GM23338 (cell line): ENCODE data around the gene TMEM61. TPM values are rescaled to one million over a fixed set of nuclear protein-coding genes. Genes with fewer than 3 reads are reported as not detected.

Experiments
- ATAC-seq: fragments of 200-7000 bp; cut with Tn5 transposase; 3 replicates; pipeline ENCODE4 v1.9.1; 2020
- DNase-seq: peaks from one replicate; pipeline ENCODE4 v3.0.0-alpha.2; 2015; ENCODE audit warnings: low spot score
- H2AFZ ChIP-seq: fragments of 200-600 bp; sonication (generic); 2 replicates; pipeline ENCODE4 v1.8.0; 2016; ENCODE audit warnings: antibody characterized with exemption, mild to moderate bottlenecking, moderate library complexity
- H3F3A ChIP-seq: fragments of 200-600 bp; sonication (generic); replicated peaks from 2 replicates; pipeline ENCODE4 v1.8.0; 2017; ENCODE audit warnings: antibody characterized with exemption, mixed run types, low read depth
- H3K27ac ChIP-seq: fragments of 200-600 bp; sonication (generic); 2 replicates; pipeline ENCODE4 v1.6.1; 2016; ENCODE audit warnings: low read depth
- H3K27me3 ChIP-seq: fragments of 200-600 bp; sonication (generic); 2 replicates; pipeline ENCODE4 v1.8.0; 2016; ENCODE audit warnings: mild to moderate bottlenecking, mixed run types, moderate library complexity; ENCODE audit not compliant: insufficient read depth
- H3K36me3 ChIP-seq: fragments of 200-600 bp; sonication (generic); 2 replicates; pipeline ENCODE4 v1.8.0; 2016; ENCODE audit warnings: mild to moderate bottlenecking; ENCODE audit not compliant: insufficient read depth
- H3K4me1 ChIP-seq: fragments of 200-600 bp; sonication (generic); 2 replicates; pipeline ENCODE4 v1.8.0; 2016; ENCODE audit warnings: mild to moderate bottlenecking, moderate library complexity; ENCODE audit not compliant: insufficient read depth
- H3K4me2 ChIP-seq: fragments of 200-600 bp; sonication (generic); 2 replicates; pipeline ENCODE4 v1.7.1; 2017; ENCODE audit warnings: mixed run types
- H3K4me3 ChIP-seq: fragments of 200-600 bp; sonication (generic); 2 replicates; pipeline ENCODE4 v1.6.1; 2016; ENCODE audit warnings: mixed run types
- H3K79me2 ChIP-seq: fragments of 200-600 bp; sonication (generic); replicated peaks from 2 replicates; pipeline ENCODE4 v1.8.0; 2017; ENCODE audit warnings: mild to moderate bottlenecking; ENCODE audit not compliant: insufficient read depth
- H3K9me2 ChIP-seq: fragments of 200-600 bp; sonication (generic); 2 replicates; pipeline ENCODE4 v1.8.0; 2017; ENCODE audit not compliant: insufficient read depth
- H4K20me1 ChIP-seq: fragments of 200-600 bp; sonication (generic); replicated peaks from 2 replicates; pipeline ENCODE4 v1.8.0; 2017; ENCODE audit warnings: mild to moderate bottlenecking; ENCODE audit not compliant: insufficient read depth
- H3K27ac Mint-ChIP-seq: 2 replicates; pipeline ENCODE4 v1.8.0; 2020; ENCODE audit warnings: inconsistent platforms, mild to moderate bottlenecking, moderate library complexity, mixed read lengths
- H3K27me3 Mint-ChIP-seq: 3 replicates; pipeline ENCODE4 v1.8.0; 2022; ENCODE audit warnings: low read depth, mild to moderate bottlenecking, moderate library complexity, mixed read lengths, inconsistent platforms; ENCODE audit not compliant: insufficient read depth, poor library complexity
- H3K36me3 Mint-ChIP-seq: 3 replicates; pipeline ENCODE4 v1.8.0; 2021; ENCODE audit warnings: low read depth, mild to moderate bottlenecking, inconsistent platforms, moderate library complexity, mixed read lengths
- H3K4me1 Mint-ChIP-seq: 3 replicates; pipeline ENCODE4 v1.8.0; 2020; ENCODE audit warnings: mild to moderate bottlenecking, inconsistent platforms, mixed read lengths
- H3K4me3 Mint-ChIP-seq: 3 replicates; pipeline ENCODE4 v1.8.0; 2021; ENCODE audit warnings: moderate library complexity, mild to moderate bottlenecking, inconsistent platforms, mixed read lengths
- H3K9me3 Mint-ChIP-seq: 3 replicates; pipeline ENCODE4 v1.8.0; 2020; ENCODE audit warnings: moderate library complexity, mild to moderate bottlenecking, inconsistent platforms, mixed read lengths
- CREB1 ChIP-seq: fragments of 250-450 bp; sonication (Bioruptor Pico); IDR thresholded peaks from 2 replicates; pipeline ENCODE4 v1.5.0; 2020; ENCODE audit warnings: low read depth, mild to moderate bottlenecking, moderate library complexity
- EZH2phosphoT487 ChIP-seq: fragments of 200-600 bp; sonication (generic); IDR thresholded peaks from one replicate; pipeline ENCODE4 v1.8.1; 2018; ENCODE audit warnings: antibody characterized with exemption; ENCODE audit not compliant: unreplicated experiment
- JUNB ChIP-seq: IDR thresholded peaks from one replicate; pipeline ENCODE4 v1.6.1; 2016; ENCODE audit warnings: antibody characterized with exemption; ENCODE audit not compliant: unreplicated experiment
- NANOG ChIP-seq: IDR thresholded peaks from 2 replicates; pipeline ENCODE4 v1.6.1; 2016; ENCODE audit warnings: antibody characterized with exemption, borderline replicate concordance
- POLR2AphosphoS5 ChIP-seq: IDR thresholded peaks from 2 replicates; pipeline ENCODE4 v1.6.1; 2016; ENCODE audit warnings: antibody characterized with exemption, low read depth
- REST ChIP-seq: IDR thresholded peaks from one replicate; pipeline ENCODE4 v1.6.1; 2018; ENCODE audit warnings: antibody characterized with exemption; ENCODE audit not compliant: unreplicated experiment
- STAT1 ChIP-seq: IDR thresholded peaks from one replicate; pipeline ENCODE4 v1.6.1; 2016; ENCODE audit warnings: antibody characterized with exemption; ENCODE audit not compliant: unreplicated experiment
- ZNF114 ChIP-seq: fragments of 250-450 bp; sonication (Bioruptor Pico); IDR thresholded peaks from 2 replicates; pipeline ENCODE4 v1.5.0; 2020; ENCODE audit warnings: mild to moderate bottlenecking, moderate library complexity
- polyA plus RNA-seq: library from polyadenylated mRNA; unstranded; fragments of >200 nt; fragmentation: Nextera tagmentation; extraction: Ambion mirVana; gene quantifications from 2 replicates; pipeline ENCODE4 v1.2.1, GENCODE V29; 2016
- total RNA-seq: library from RNA; depleted of rRNA; stranded (reverse); fragments of >200 nt; shearing (Covaris generic); gene quantifications from 2 replicates; pipeline ENCODE4 v1.2.3, GENCODE V29; 2014
- TF ChIP-seq, protein P1 (sequence below): IDR thresholded peaks from 2 replicates; pipeline ENCODE4 v1.6.1; 2016; ENCODE audit warnings: antibody characterized with exemption

Gene TMEM61
- total and polyA plus RNA-seq, 2 experiments from 2014 or later: 2.0 to 3.6 TPM

- TF ChIP-seq, protein P1, sequence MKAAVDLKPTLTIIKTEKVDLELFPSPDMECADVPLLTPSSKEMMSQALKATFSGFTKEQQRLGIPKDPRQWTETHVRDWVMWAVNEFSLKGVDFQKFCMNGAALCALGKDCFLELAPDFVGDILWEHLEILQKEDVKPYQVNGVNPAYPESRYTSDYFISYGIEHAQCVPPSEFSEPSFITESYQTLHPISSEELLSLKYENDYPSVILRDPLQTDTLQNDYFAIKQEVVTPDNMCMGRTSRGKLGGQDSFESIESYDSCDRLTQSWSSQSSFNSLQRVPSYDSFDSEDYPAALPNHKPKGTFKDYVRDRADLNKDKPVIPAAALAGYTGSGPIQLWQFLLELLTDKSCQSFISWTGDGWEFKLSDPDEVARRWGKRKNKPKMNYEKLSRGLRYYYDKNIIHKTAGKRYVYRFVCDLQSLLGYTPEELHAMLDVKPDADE: no peak
- no peak for TF ChIP-seq REST
- no peak for TF ChIP-seq CREB1
- no peak for TF ChIP-seq STAT1
These were observed 43.6 kb upstream of the TMEM61 start (continued) for GRCh38 chr1:54936791-54937190.

DNA sequence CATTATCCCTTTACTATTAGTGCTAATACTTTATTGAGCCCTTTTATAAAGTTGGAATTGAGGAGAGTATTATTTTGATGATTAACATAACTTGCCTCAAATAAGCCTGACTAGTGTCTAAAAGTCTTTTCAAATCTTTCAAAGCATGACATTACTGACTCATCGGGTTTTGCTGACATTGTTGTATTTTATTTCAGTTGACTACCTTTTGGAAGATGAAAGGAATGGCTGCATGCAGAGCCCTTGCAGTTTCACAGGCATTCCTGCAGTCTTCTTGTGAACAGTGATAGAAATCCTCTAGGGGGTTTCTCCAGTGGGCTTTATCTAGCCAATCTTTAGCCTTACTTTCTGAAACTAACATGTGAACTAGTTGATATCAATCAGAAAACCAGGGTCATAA is 43.0 kb upstream of the TMEM61 start:
- peak; percentile 46 for ATAC-seq
- H2AFZ ChIP-seq: no peak overlapping the region
- TF ChIP-seq, protein P1: no peak
- TF ChIP-seq JUNB (no peak), NANOG (no peak), ZNF114 (CRISPR knock-in tag) (no peak), REST (no peak), EZH2phosphoT487 (no peak), POLR2AphosphoS5 (no peak), STAT1 (no peak)

More for the DNA sequence above, 43.0 kb upstream of the TMEM61 start:
- peak; percentile 25 for DNase-seq
- no peaks in the 10 kb centered on the region for H3K27me3 ChIP-seq
- Mint-ChIP-seq H3K9me3 (peaks cover 30% of the 10 kb centered on the region), H3K4me1 (peaks cover 33% of the 10 kb centered on the region), H3K36me3 (peaks cover 13% of the 10 kb centered on the region; the same call in 2 of the 3 replicates), H3K27me3 (no peaks in the 10 kb centered on the region), H3K27ac (no peak overlapping the region), H3K4me3 (no peak overlapping the region)
- no peak overlapping the region for H3K4me2 ChIP-seq
- no peaks in the 10 kb centered on the region for H3K36me3 ChIP-seq
- no peaks in the 10 kb centered on the region for H4K20me1 ChIP-seq
- H3F3A ChIP-seq: no peaks in the 10 kb centered on the region
- H3K9me2 ChIP-seq: 0 out of 2 replicates have a peak, but pooled peaks cover 3% of the 10 kb centered on the region
- no peak overlapping the region for H3K4me3 ChIP-seq
- H3K4me1 ChIP-seq: peaks cover 17% of the 10 kb centered on the region
- no peaks in the 10 kb centered on the region for H3K79me2 ChIP-seq
- H3K27ac ChIP-seq: no peak overlapping the region
